ENCODE results near the gene FRMD4B. TPM values are rescaled to one million over a fixed set of nuclear protein-coding genes. Genes with fewer than 3 reads are reported as not detected.

The FRMD4B gene
- total and polyA plus RNA-seq, 7 donors: 8.2 to 21.5 (median 13.2) TPM

GRCh38 chr3:69392415-69392814 lies 6.5 kb upstream of the FRMD4B start:
- Histone ChIP-seq H3K27me3 (peaks cover 0 to 31% (median 0%) of the 10 kb centered on the region in 3 donors), H3K4me1 (no peaks in the 10 kb centered on the region), H3K9me3 (peaks cover 0 to 3% (median 0%) of the 10 kb centered on the region in 4 donors), H3K4me3 (no peak overlapping the region), H3K27ac (no peak overlapping the region), H3K36me3 (no peaks in the 10 kb centered on the region)
- TF ChIP-seq CTCF (IDR thresholded peaks at IDR 0.05) (no peak), EP300 (IDR thresholded peaks at IDR 0.05) (no peak), POLR2A (IDR thresholded peaks at IDR 0.05) (no peak), POLR2AphosphoS5 (IDR thresholded peaks at IDR 0.05) (no peak)
- intact Hi-C loops (cut with DNase I): no loop called here
- DNase-seq: no peak
- 91 to 92% methylated on average over 2 of the region's 2 CpGs for WGBS, 2 donors

- H3K36me3 ChIP-seq: no peaks in the 10 kb centered on the region
- H3K27ac ChIP-seq: no peak overlapping the region
- DNase-seq: no peak
- peaks cover 0 to 40% (median 7%) of the 10 kb centered on the region in 3 donors for H3K27me3 ChIP-seq
- no peak overlapping the region for H3K4me3 ChIP-seq
- 90 to 94% methylated on average over 1 of the region's 1 CpG for WGBS, 2 donors
- TF ChIP-seq POLR2AphosphoS5 (IDR thresholded peaks at IDR 0.05): no peak
- no peak for TF ChIP-seq POLR2A (IDR thresholded peaks at IDR 0.05)
- no peak for TF ChIP-seq EP300 (IDR thresholded peaks at IDR 0.05)
- TF ChIP-seq CTCF (IDR thresholded peaks at IDR 0.05): no peak
- peaks cover 0 to 3% (median 0%) of the 10 kb centered on the region in 4 donors for H3K9me3 ChIP-seq
- intact Hi-C loops (cut with DNase I): no loop called here
- H3K4me1 ChIP-seq: peaks cover 0 to 4% (median 2%) of the 10 kb centered on the region in 4 donors
These were observed 5.7 kb upstream of the FRMD4B start for GRCh38 chr3:69391554-69391953.

DNA sequence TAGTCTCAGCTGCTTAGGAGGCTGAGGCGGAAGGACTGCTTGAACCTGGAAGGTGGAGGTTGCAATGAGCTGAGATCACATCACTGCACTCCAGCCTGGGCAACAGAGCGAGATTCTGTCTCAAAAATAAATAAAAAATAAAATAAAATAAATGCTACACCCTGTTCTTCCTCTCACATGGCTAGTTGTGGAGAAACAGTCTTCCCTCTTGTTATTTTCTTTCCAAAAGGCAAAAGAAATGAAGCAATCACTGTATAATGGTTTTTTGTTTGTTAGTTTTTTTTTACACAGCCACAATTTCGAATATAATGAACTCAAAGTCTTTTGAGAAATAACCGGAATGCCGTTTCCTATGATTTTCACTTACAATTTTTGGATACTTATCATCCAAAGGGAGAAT lies 4.9 kb upstream of the FRMD4B start:
- H3K36me3 ChIP-seq: no peaks in the 10 kb centered on the region
- H3K27ac ChIP-seq: no peak overlapping the region
- intact Hi-C loops (cut with DNase I): no loop called here
- peaks cover 0 to 12% (median 9%) of the 10 kb centered on the region in 4 donors for H3K4me1 ChIP-seq
- peaks cover 0 to 3% (median 0%) of the 10 kb centered on the region in 4 donors for H3K9me3 ChIP-seq
- WGBS, 2 donors: 90 to 91% methylated on average over 5 of the region's 5 CpGs
- TF ChIP-seq POLR2AphosphoS5 (IDR thresholded peaks at IDR 0.05) (no peak), CTCF (IDR thresholded peaks at IDR 0.05) (no peak), POLR2A (IDR thresholded peaks at IDR 0.05) (no peak), EP300 (IDR thresholded peaks at IDR 0.05) (no peak)
- no peak for DNase-seq
- peaks cover 0 to 47% (median 10%) of the 10 kb centered on the region in 3 donors for H3K27me3 ChIP-seq
- H3K4me3 ChIP-seq: no peak overlapping the region

- Histone ChIP-seq H3K27ac (no peak overlapping the region), H3K36me3 (no peaks in the 10 kb centered on the region), H3K4me1 (peaks cover 0 to 16% (median 15%) of the 10 kb centered on the region in 4 donors), H3K4me3 (no peak overlapping the region), H3K27me3 (peaks cover 0 to 58% (median 10%) of the 10 kb centered on the region in 3 donors), H3K9me3 (peaks cover 0 to 3% (median 0%) of the 10 kb centered on the region in 4 donors)
- TF ChIP-seq EP300 (IDR thresholded peaks at IDR 0.05) (no peak), POLR2AphosphoS5 (IDR thresholded peaks at IDR 0.05) (no peak), CTCF (IDR thresholded peaks at IDR 0.05) (no peak), POLR2A (IDR thresholded peaks at IDR 0.05) (no peak)
- DNase-seq: no peak
- intact Hi-C loops (cut with DNase I): no loop called here
- WGBS, 2 donors: 9 to 14% methylated on average over 4 of the region's 4 CpGs
These were observed 3.8 kb upstream of the FRMD4B start for GRCh38 chr3:69389520-69390248.
